ENCODE results near the gene OR14C36.
"Not testable (repeated sequence)": the region's sequence is repeated elsewhere in the genome, so short reads cannot be mapped to it uniquely, and the experiment has no call there.

Gene OR14C36

GRCh38 chr1:248348475-248348874 lies at the start of gene OR14C36:
Gene OR14C36, plus strand, starts transcription at chr1:248348775. Its CDS starts 0 bp downstream, at chr1:248348775.
- no peak for DNase-seq (ENCODE audit: low spot score)

- no peak for DNase-seq (ENCODE audit: low spot score)
Observed at GRCh38 chr1:248303324-248303723, 45.3 kb upstream of the OR14C36 start, which contains the start of gene OR2T12. Gene OR2T12, minus strand, starts transcription at chr1:248303424. Its CDS starts 7,846 bp downstream, at chr1:248295578.

GRCh38 chr1:248305672-248306071 lies 42.9 kb upstream of the OR14C36 start:
- DNase-seq (ENCODE audit: low spot score): not testable (repeated sequence)

GRCh38 chr1:248306103-248306502 lies 42.5 kb upstream of the OR14C36 start:
- no peak for DNase-seq (ENCODE audit: low spot score)

GRCh38 chr1:248306740-248307139 lies 41.8 kb upstream of the OR14C36 start:
- not testable (repeated sequence) for DNase-seq (ENCODE audit: low spot score)

GRCh38 chr1:248316796-248317195 lies 31.8 kb upstream of the OR14C36 start:
- no peak for DNase-seq (ENCODE audit: low spot score)

GRCh38 chr1:248324468-248324867 lies 24.1 kb upstream of the OR14C36 start, which contains the start of gene OR2M7:
Gene OR2M7, minus strand, starts transcription at chr1:248324568. Its CDS starts 0 bp downstream, at chr1:248324568.
- DNase-seq (ENCODE audit: low spot score): no peak

- DNase-seq (ENCODE audit: low spot score): no peak
Observed at GRCh38 chr1:248343451-248343850, 5.1 kb upstream of the OR14C36 start.

- no peak for DNase-seq (ENCODE audit: low spot score)
Observed at GRCh38 chr1:248359415-248359814, 10.8 kb downstream of the OR14C36 start.

GRCh38 chr1:248361121-248361715 lies 12.6 kb downstream of the OR14C36 start, which contains the start of gene OR2T4:
Gene OR2T4, plus strand, starts transcription at chr1:248361665. Its CDS starts 0 bp downstream, at chr1:248361665.
- peak; percentile 72 for DNase-seq (ENCODE audit: low spot score)

GRCh38 chr1:248366609-248367008 lies 18.0 kb downstream of the OR14C36 start:
- DNase-seq (ENCODE audit: low spot score): no peak

- no peak for DNase-seq (ENCODE audit: low spot score)
Observed at GRCh38 chr1:248372394-248372793, 23.8 kb downstream of the OR14C36 start.

- DNase-seq (ENCODE audit: low spot score): no peak
Observed at GRCh38 chr1:248373761-248374160, 25.2 kb downstream of the OR14C36 start.

GRCh38 chr1:248375446-248375845 lies 26.9 kb downstream of the OR14C36 start, which contains the start of gene OR2T6:
Gene OR2T6, plus strand, starts transcription at chr1:248375746. Its CDS starts 11,863 bp downstream, at chr1:248387609.
- DNase-seq (ENCODE audit: low spot score): no peak

GRCh38 chr1:248376916-248377315 lies 28.3 kb downstream of the OR14C36 start:
- no peak for DNase-seq (ENCODE audit: low spot score)

GRCh38 chr1:248380854-248381253 lies 32.3 kb downstream of the OR14C36 start:
- DNase-seq (ENCODE audit: low spot score): no peak

GRCh38 chr1:248388426-248388825 lies 39.9 kb downstream of the OR14C36 start:
- no peak for DNase-seq (ENCODE audit: low spot score)

- DNase-seq (ENCODE audit: low spot score): no peak
Observed at GRCh38 chr1:248393050-248393449, 44.5 kb downstream of the OR14C36 start.

Measured in putamen (tissue), 1 donor.